Heart left ventricle (tissue), 16 donors: Measurements from ENCODE around the gene PRKAG2. TPM values are rescaled to one million over a fixed set of nuclear protein-coding genes. Genes with fewer than 3 reads are reported as not detected.
A peak's percentile ranks its signal among the peaks of the same experiment; 100 is the strongest.

Experiments
- ATAC-seq, 4 donors: fragments of 200-7000 bp; cut with Tn5 transposase; one replicate each; pipeline ENCODE4 v1.9.1; 2020 to 2022; ENCODE audit warnings: moderate library complexity in 4 of 4, mild to moderate bottlenecking in 3 of 4, moderate number of reproducible peaks in 1 of 4
- DNase-seq, 5 donors: peaks; one replicate each; pipeline ENCODE4 v3.0.0-alpha.2; 2020
- H3K27ac ChIP-seq, 12 donors: fragments of 200-600 bp; sonication (generic) in 4 of 12; one replicate each; pipeline versions ENCODE4 v1.5.0 to v1.8.0; 2016 to 2022; ENCODE audit warnings: mild to moderate bottlenecking in 2 of 12
- H3K27me3 ChIP-seq, 9 donors: fragments of 200-600 bp; sonication (generic) in 2 of 9; one replicate each; pipeline versions ENCODE4 v1.5.1 to v1.8.0; 2016 to 2022; ENCODE audit warnings: mild to moderate bottlenecking in 3 of 9
- H3K36me3 ChIP-seq, 9 donors: fragments of 200-600 bp; sonication (generic) in 2 of 9; one replicate each; pipeline versions ENCODE4 v1.5.0 to v1.8.0; 2018 to 2022; ENCODE audit warnings: mild to moderate bottlenecking in 2 of 9
- H3K4me1 ChIP-seq, 12 donors: fragments of 200-600 bp; sonication (generic) in 4 of 12; one replicate each; pipeline versions ENCODE4 v1.5.0 to v1.8.0; 2016 to 2022; ENCODE audit warnings: mild to moderate bottlenecking in 3 of 12
- H3K4me3 ChIP-seq, 12 donors: fragments of 200-600 bp; sonication (generic) in 4 of 12; one replicate each; pipeline versions ENCODE4 v1.5.0 to v1.8.0; 2017 to 2022; ENCODE audit warnings: mild to moderate bottlenecking in 9 of 12, moderate library complexity in 4 of 12
- H3K9me3 ChIP-seq, 12 donors: fragments of 200-600 bp; sonication (generic) in 4 of 12; one replicate each; pipeline versions ENCODE4 v1.5.0 to v1.8.0; 2016 to 2022; ENCODE audit warnings: mild to moderate bottlenecking in 1 of 12
- POLR2A ChIP-seq, 2 donors: fragments of 450-650 bp; IDR thresholded peaks; one replicate each; pipeline ENCODE4 v1.6.1; 2017; ENCODE audit warnings: antibody characterized with exemption in 2 of 2, mild to moderate bottlenecking in 2 of 2, moderate library complexity in 2 of 2
- WGBS, 4 donors: extraction: QIAGEN DNeasy Blood & Tissue Kit in 2 of 4; methylation state at CpG; one replicate each; pipeline versions ENCODE4 v1.1.5 to v1.1.7; 2013 to 2018; 5-methylcytosine and 5-hydroxymethylcytosine counted together
- intact Hi-C, 10 donors: fragments of 100-400 bp; cut with DNase I; formaldehyde crosslinking; loops; one replicate each; pipeline versions ENCODE4 v1.11.1 to v1.14.2; 2022
- polyA plus RNA-seq, 2 donors: library from polyadenylated mRNA; stranded (reverse); fragments of 200-250 nt; gene quantifications; one replicate each; pipeline ENCODE4 v1.2.3, GENCODE V29; 2013
- total RNA-seq, 9 donors: library from RNA; depleted of rRNA in 2 of 9; stranded (reverse); fragments of >200 nt in 2 of 9; fragmentation: NEBNext Ultra II Directional in 3 of 9; extraction: Animal tissue kit (Norgen Biotek cat#: 25700) in 3 of 9; gene quantifications; one replicate each; pipeline versions ENCODE4 v1.1.0 to v1.2.4, GENCODE V29; 2016 to 2023
- TF ChIP-seq, protein P1 (sequence below), 12 donors: fragments of 200-600 bp; sonication (generic) in 4 of 12; IDR thresholded peaks; one replicate each; pipeline versions ENCODE4 v1.5.0 to v1.8.0; 2018 to 2022; ENCODE audit warnings: antibody characterized with exemption in 12 of 12, mild to moderate bottlenecking in 5 of 12
- donor health status: ischemic (EF 13 %, LVEDD 7.1; RV severe dilation, severe dysfunction).
- donor health status: healthy with polysubstance abuse.
- donor health status: DM: no; HTN: yes; CAD: no.
- donor health status: DM: no; HTN: no; CAD: no.
- donor health status: ischemic (EF 25% LVEDD 6.9; RV normal size, moderate dysfunction).
- donor health status: ischemic (EF 25% LVEDD 5.7; RV mildly dilated, moderate dysfunction).
- donor health status: healthy.
- donor health status: DM: yes; HTN: yes; CAD: no.
- donor health status: ischemic (EF 35%, LVEDD 5.7; RV mildly dilated, moderate dysfunction).
- donor health status: nonischemic (EF 11% LVEDD 7.7; RV severe dilation, severe dysfunction).
- donor health status: DM: yes; HTN: yes; CAD: no.
- donor health status: PGD.
- donor health status: ischemic (EF 29% LVEDD 5.4; RV normal size, mild dysfunction).
- donor health status: nonischemic (EF 23%, LVEDD 6.1; RV moderate dilation, normal function).

PRKAG2 gene
- total and polyA plus RNA-seq, 11 donors: 50.2 to 179 (median 108) TPM

DNA sequence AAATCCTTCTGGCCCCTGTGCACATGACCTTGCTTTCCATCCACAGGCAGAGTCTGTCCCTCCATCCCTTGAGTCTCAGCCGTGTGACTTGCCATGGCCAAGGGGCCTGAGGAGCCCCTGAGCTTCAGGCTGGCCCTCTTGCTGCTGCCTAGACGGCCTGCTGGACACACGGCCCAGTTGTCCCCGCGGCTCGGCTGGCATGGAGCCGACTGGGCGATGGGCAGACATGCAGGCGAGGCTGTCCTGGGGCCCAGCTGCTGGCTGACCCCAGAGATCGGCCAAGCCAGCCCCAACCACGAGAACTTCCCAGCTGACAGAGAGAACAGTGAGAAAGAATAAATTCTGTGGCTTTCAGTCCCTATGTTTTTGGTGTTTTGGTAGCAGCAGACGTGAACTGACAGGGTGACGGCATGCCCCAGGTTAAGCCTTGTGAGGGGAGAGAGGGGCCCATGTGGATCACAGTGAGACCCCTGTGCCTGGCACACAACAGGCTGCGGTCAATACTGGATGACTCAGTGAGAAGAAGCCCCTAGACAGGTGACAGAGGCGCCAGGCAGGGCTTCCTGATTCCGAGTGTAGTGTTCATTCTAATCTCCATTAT, 11.7 kb downstream of the PRKAG2 start:
- Histone ChIP-seq H3K4me1 (peaks cover 0 to 43% (median 24%) of the 10 kb centered on the region in 12 donors), H3K36me3 (no peaks in the 10 kb centered on the region), H3K4me3 (no peak overlapping the region), H3K9me3 (no peaks in the 10 kb centered on the region), H3K27me3 (no peaks in the 10 kb centered on the region), H3K27ac (no peak overlapping the region)
- 87 to 91% (median 89%) methylated on average over 15 to 16 of the region's 16 CpGs for WGBS, 4 donors
- no peak for ATAC-seq
- DNase-seq: peak in 1 of 5 donors; percentile 10
- TF ChIP-seq POLR2A (IDR thresholded peaks at IDR 0.05): no peak
- TF ChIP-seq, protein P1, sequence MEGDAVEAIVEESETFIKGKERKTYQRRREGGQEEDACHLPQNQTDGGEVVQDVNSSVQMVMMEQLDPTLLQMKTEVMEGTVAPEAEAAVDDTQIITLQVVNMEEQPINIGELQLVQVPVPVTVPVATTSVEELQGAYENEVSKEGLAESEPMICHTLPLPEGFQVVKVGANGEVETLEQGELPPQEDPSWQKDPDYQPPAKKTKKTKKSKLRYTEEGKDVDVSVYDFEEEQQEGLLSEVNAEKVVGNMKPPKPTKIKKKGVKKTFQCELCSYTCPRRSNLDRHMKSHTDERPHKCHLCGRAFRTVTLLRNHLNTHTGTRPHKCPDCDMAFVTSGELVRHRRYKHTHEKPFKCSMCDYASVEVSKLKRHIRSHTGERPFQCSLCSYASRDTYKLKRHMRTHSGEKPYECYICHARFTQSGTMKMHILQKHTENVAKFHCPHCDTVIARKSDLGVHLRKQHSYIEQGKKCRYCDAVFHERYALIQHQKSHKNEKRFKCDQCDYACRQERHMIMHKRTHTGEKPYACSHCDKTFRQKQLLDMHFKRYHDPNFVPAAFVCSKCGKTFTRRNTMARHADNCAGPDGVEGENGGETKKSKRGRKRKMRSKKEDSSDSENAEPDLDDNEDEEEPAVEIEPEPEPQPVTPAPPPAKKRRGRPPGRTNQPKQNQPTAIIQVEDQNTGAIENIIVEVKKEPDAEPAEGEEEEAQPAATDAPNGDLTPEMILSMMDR (IDR thresholded peaks at IDR 0.05): no peak
- intact Hi-C loops: no loop called here

DNA sequence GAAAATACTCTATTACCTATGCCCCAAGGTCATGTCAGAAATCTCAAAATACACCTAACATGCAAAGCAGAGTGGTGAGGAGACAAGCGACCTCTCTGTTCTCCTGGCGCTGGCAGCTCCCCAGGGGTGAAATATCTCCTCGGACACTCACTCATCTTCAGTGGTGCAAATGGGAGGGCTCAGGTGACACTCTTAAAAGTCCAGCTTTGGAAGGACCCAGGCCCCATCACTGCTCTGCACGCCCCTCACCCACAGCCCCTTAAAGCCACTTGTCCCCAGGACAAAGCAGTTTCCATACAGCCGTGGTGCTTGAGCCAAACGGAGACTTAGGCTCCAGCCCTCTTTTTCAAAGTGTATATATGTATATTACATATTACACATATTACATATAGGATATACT, 12.4 kb downstream of the PRKAG2 start:
- Histone ChIP-seq H3K9me3 (no peaks in the 10 kb centered on the region), H3K4me3 (no peak overlapping the region), H3K36me3 (no peaks in the 10 kb centered on the region), H3K4me1 (peaks cover 0 to 37% (median 19%) of the 10 kb centered on the region in 12 donors), H3K27ac (no peak overlapping the region), H3K27me3 (no peaks in the 10 kb centered on the region)
- intact Hi-C loops: loop anchor here in 1 of 10 donors (5.0 kb wide), 2 partner anchors 68 to 128 kb away; no protein-coding TSS in a partner anchor
- no peak for ATAC-seq
- TF ChIP-seq POLR2A (IDR thresholded peaks at IDR 0.05): no peak
- TF ChIP-seq, protein P1 (IDR thresholded peaks at IDR 0.05): no peak
- DNase-seq: peak in 1 of 5 donors; percentile 7
- WGBS, 4 donors: 92 to 95% (median 94%) methylated on average over 6 of the region's 6 CpGs

DNA sequence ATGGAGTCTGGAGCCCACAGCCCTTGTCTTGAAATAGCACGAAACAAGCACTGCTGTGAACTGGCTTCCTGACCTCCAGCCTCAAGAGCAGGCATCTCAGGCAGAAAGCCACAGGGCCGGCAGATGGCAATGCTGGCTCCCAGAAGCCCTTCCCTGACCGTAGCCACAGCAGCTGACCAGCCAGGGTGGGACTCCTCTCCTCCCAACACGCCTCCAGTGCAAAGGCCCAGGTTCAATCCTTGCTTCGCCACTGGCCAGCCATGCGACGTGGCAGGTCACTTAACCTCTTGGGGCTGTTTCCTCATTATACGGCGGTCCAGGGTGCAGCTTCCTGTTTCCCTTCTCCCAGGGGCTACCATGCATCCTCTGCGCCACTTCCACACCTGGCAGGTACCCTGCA, 12.8 kb downstream of the PRKAG2 start:
- DNase-seq (peak in 1 of 5 donors; percentile 31), ATAC-seq (peak in 2 of 4 donors; percentile 30 to 41)
- H3K4me1 ChIP-seq: peaks cover 0 to 35% (median 15%) of the 10 kb centered on the region in 12 donors
- no peak for TF ChIP-seq POLR2A (IDR thresholded peaks at IDR 0.05)
- TF ChIP-seq, protein P1 (IDR thresholded peaks at IDR 0.05): peak in 4 of 12 donors; percentile 16 to 37 (median 22)
- H3K4me3 ChIP-seq: no peak overlapping the region
- 66 to 79% (median 68%) methylated on average over 10 of the region's 10 CpGs for WGBS, 4 donors
- no peaks in the 10 kb centered on the region for H3K27me3 ChIP-seq
- H3K27ac ChIP-seq: no peak overlapping the region
- H3K9me3 ChIP-seq: no peaks in the 10 kb centered on the region
- no peaks in the 10 kb centered on the region for H3K36me3 ChIP-seq
- intact Hi-C loops: loop anchor here in 1 of 10 donors (5.0 kb wide), 2 partner anchors 68 to 128 kb away; no protein-coding TSS in a partner anchor

DNA sequence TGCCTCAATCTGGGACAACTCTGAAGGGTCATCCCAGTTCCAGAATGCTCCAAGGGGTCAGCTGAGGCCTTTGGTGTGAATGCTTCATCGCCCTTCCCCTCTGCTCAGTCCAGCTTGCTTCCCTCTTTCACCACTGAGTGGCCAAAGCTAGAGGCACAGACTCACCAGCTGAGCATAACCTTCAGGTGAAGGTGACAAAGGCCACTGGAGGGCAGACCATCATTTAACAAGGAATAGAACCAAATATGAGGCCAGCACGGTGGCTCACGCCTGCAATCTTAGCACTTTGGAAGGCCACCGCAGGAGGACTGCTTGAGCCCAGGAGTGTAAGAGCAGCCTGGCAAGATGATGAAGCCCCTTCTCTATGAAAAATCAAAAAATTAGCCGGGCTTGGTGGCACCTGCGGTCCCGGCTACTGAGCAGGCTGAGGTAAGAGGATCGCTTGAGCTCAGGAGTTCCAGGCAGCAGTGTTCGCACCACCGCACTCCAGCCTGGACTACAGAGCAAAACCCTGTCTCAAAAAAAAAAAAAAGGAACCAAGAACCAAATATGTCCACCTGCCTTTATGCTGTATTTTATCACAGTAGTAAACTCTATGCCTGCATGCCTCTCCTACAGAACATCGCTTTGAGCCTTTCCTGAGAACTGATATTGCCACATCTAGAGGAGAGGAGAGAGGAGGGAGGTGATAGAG, 13.4 kb downstream of the PRKAG2 start:
- no peaks in the 10 kb centered on the region for H3K36me3 ChIP-seq
- DNase-seq: peak in 1 of 5 donors; percentile 5
- no peak for ATAC-seq
- TF ChIP-seq, protein P1 (IDR thresholded peaks at IDR 0.05): peak in 1 of 12 donors; percentile 4
- TF ChIP-seq POLR2A (IDR thresholded peaks at IDR 0.05): no peak
- WGBS, 4 donors: 89 to 90% (median 90%) methylated on average over 11 of the region's 11 CpGs
- H3K9me3 ChIP-seq: no peaks in the 10 kb centered on the region
- intact Hi-C loops: loop anchor here in 1 of 10 donors (5.0 kb wide), 2 partner anchors 69 to 129 kb away; no protein-coding TSS in a partner anchor
- H3K4me3 ChIP-seq: no peak overlapping the region
- H3K27me3 ChIP-seq: no peaks in the 10 kb centered on the region
- peaks cover 0 to 32% (median 10%) of the 10 kb centered on the region in 12 donors for H3K4me1 ChIP-seq
- H3K27ac ChIP-seq: no peak overlapping the region
